ENCODE results near the gene CDCA7L.

The CDCA7L gene

DNA sequence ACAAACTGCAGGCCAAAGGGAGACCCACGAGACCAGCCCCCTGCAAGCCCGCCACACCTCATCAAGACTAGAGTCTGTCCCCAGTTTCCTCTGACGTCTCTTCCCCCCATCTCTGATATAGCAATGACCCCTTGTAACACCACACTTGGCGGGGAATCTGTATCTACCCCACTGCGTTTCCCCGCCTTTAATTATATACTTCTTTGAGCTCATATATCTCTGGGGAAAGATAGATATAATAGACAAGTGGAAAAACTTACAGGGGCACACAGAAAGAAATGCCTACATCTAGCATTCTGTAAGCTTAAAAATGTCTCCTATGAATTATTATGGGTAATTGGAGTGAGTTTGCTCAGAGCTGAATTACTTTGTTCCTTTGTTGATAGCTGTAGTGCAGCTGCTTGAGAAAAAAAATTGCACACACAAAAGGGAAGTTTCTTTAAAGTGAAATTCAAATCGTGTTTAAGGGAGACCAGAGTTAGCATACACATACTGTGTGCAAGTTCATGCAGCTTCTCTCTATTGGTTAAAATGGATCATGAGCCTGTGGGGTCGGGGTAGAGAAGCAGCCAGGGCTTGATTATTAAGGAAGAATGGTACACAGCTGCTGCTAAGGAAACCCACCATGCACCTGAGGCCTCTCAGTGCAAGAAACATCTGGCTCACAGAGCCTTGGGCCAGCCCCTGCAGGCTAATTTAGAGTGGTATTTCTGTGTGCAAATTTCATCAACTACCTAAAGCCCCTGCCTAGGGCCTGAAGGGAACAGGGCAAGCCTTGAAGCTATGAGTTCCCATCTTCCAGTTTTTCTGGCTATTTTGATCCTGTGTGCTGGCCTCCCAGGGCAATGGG is 32.5 kb downstream of the CDCA7L start:
- no peak overlapping the region for H3K4me3 ChIP-seq (replicated peaks in 1 of 2; ENCODE audit: low read depth in 2 of 2, low read length in 2 of 2)
- TF ChIP-seq, protein P1, sequence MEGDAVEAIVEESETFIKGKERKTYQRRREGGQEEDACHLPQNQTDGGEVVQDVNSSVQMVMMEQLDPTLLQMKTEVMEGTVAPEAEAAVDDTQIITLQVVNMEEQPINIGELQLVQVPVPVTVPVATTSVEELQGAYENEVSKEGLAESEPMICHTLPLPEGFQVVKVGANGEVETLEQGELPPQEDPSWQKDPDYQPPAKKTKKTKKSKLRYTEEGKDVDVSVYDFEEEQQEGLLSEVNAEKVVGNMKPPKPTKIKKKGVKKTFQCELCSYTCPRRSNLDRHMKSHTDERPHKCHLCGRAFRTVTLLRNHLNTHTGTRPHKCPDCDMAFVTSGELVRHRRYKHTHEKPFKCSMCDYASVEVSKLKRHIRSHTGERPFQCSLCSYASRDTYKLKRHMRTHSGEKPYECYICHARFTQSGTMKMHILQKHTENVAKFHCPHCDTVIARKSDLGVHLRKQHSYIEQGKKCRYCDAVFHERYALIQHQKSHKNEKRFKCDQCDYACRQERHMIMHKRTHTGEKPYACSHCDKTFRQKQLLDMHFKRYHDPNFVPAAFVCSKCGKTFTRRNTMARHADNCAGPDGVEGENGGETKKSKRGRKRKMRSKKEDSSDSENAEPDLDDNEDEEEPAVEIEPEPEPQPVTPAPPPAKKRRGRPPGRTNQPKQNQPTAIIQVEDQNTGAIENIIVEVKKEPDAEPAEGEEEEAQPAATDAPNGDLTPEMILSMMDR (IDR thresholded peaks at IDR 0.05; ENCODE audit: low read depth, low read length): no peak
- DNase-seq (ENCODE audit: low read depth in 2 of 2): no peak

- DNase-seq (ENCODE audit: low read depth in 2 of 2): peak; percentile 3 to 88
- no peak overlapping the region for H3K4me3 ChIP-seq (replicated peaks in 1 of 2; ENCODE audit: low read depth in 2 of 2, low read length in 2 of 2)
- TF ChIP-seq, protein P1 (IDR thresholded peaks at IDR 0.05; ENCODE audit: low read depth, low read length): no peak
These were observed 33.4 kb downstream of the CDCA7L start for GRCh38 chr7:21912305-21912704.

GRCh38 chr7:21911341-21911875 is 34.3 kb downstream of the CDCA7L start:
- H3K4me3 ChIP-seq (replicated peaks in 1 of 2; ENCODE audit: low read depth in 2 of 2, low read length in 2 of 2): no peak overlapping the region
- no peak for DNase-seq (ENCODE audit: low read depth in 2 of 2)
- TF ChIP-seq, protein P1 (IDR thresholded peaks at IDR 0.05; ENCODE audit: low read depth, low read length): no peak

DNA sequence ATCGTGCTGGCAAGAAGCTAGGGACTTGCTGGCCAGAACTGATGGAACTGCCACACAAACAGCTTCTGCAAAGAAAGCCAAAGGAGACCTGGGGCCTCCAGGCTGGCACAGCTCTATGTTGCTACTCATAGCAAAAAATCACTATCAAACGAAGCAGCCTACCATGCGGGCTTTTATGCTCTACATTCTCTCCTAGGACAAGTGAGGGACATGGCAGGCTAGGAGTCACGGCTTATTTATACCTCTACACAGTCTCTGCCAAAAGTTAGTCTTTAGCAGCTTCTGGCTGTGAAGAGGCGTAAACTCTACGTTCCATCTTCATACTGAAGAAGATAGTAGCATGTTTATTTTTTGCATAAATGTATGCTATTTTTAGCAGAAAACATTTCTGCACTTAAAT is 35.4 kb downstream of the CDCA7L start:
- DNase-seq (ENCODE audit: low read depth in 2 of 2): no peak
- no peak overlapping the region for H3K4me3 ChIP-seq (replicated peaks in 1 of 2; ENCODE audit: low read depth in 2 of 2, low read length in 2 of 2)
- TF ChIP-seq, protein P1 (IDR thresholded peaks at IDR 0.05; ENCODE audit: low read depth, low read length): no peak

DNA sequence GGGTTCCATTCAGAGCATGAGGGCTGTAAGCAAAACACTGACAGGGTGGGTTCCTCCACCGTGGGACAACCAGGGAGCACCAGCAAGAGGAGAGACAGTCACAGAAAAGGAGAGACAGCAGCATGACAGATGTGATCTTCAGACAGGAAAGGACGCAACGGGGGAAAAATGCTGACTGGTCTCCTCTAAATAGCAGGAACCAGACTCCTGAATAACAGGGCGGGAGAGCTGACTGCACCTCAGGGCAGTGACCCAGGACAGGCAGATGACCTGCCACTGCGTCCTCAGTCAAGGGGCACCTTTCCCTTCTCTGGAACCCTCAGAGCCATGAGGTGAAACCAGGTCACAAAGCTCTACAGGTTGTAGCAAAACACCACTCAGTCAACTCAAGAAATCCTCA is 37.0 kb downstream of the CDCA7L start:
- TF ChIP-seq, protein P1 (IDR thresholded peaks at IDR 0.05; ENCODE audit: low read depth, low read length): no peak
- no peak overlapping the region for H3K4me3 ChIP-seq (replicated peaks in 1 of 2; ENCODE audit: low read depth in 2 of 2, low read length in 2 of 2)
- no peak for DNase-seq (ENCODE audit: low read depth in 2 of 2)

GRCh38 chr7:21903020-21903786 is 42.5 kb downstream of the CDCA7L start:
- peak; percentile 28 to 65 for DNase-seq (ENCODE audit: low read depth in 2 of 2)

More at GRCh38 chr7:21903020-21903786, 42.5 kb downstream of the CDCA7L start:
- no peak overlapping the region for H3K4me3 ChIP-seq (replicated peaks in 1 of 2; ENCODE audit: low read depth in 2 of 2, low read length in 2 of 2)
- TF ChIP-seq, protein P1 (IDR thresholded peaks at IDR 0.05; ENCODE audit: low read depth, low read length): no peak

All from cardiac fibroblast (primary cell).